GM19395 (cell line): ENCODE data around the gene SPATA31C2.
"Not testable (repeated sequence)": the region's sequence is repeated elsewhere in the genome, so short reads cannot be mapped to it uniquely, and the experiment has no call there.

Experiments
- ATAC-seq: cut with Tn5 transposase; IDR thresholded peaks from one replicate; pipeline ENCODE4 v1.9.1; 2021; ENCODE audit warnings: mild to moderate bottlenecking, moderate library complexity; ENCODE audit not compliant: unreplicated experiment

Gene SPATA31C2

GRCh38 chr9:88138375-88138774 is at the start of gene SPATA31C2:
Gene SPATA31C2, minus strand, starts transcription at chr9:88138475. Its CDS starts 29 bp downstream, at chr9:88138446.
- ATAC-seq = not testable (repeated sequence)

DNA sequence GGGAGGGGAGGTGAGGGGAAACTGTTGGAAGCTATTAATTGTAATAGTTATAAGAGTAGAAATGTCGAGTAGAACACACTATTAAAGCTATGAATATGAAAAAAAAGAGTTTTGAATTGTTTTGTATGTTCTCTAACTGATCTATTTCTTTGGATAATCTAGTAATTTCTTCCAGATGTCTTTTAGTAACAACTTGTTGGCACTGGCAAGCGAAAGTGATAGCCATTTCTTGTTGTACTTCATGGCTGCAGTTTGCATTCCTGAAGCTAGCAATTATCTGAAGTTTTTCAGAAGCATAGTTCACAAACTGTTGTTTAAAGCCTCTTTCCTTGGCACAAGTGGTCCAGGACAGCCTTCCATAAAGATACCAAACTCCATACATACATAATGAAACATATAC is 49.4 kb upstream of the SPATA31C2 start:
- no peak for ATAC-seq

GRCh38 chr9:88186495-88187110 is 48.3 kb upstream of the SPATA31C2 start:
- no peak for ATAC-seq

DNA sequence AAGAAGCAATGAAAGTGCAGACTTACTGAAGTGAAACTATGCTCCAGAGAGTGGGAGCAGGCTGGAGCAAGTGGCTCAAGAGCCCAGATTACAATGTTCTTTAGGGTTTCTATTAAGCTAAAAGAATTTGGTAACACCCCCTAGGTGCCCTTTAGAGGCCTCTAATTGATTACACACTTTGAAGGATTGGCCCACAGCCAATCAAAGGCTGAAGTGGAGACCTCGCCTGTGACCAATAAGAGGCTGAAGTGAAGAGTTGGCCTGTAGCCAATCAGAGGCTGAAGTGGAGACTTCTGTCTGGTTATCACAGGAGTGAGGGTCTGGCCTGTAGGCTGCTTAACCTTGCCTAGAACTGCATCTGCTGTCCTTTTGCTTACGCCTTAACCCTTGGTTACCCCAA is 46.7 kb upstream of the SPATA31C2 start:
- ATAC-seq = no peak

DNA sequence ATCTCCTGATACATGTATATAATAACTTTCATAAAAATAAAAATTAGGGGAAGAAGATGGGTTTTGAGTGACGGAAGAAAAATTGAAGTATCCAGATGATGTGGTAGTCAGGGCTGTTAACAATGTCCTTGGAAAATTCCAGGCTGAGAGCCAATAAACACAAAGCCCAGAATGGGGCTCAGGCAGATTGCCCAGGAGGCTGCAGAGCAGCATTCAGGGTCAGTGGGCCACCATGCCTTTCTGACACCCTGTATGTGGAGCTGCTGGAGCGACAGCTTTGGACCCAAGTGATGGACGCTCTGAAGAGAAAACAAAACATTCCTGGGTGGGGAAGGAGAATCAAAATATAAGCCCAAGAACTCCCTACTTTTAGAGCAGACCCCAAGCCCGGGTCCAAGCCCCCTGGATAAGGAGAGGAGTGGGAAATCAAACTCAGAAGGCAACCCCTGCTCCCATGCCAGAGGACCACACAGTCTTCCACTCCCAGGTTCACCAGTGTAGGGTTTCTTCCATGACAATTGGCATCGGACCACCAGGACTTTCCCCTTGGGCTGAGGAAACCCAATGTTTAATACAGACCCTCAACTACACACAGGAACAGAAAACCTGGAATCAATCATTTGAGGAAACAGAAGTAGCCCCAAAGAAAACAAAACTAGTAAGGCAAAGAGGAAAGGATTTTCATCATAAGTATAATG is 45.7 kb upstream of the SPATA31C2 start:
- no peak for ATAC-seq

DNA sequence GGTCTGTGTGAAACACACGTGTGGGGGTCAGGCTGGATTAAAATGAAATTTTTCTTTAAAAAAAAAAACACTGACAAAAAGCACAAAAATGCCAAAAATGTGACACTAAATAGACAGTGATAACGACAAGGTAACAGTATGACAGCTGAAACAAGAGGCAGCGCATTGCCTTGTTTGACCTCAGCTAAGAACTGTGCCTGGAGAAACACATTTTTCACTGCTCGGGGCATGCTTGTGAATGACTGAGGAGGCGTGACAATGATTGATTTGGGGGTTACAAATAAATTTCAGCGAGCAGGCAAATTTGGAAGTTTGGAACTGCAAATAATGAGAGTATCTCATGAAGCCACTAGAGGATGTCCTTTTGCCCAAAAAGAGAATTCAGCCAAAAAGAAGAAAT is 44.2 kb upstream of the SPATA31C2 start:
- no peak for ATAC-seq

- ATAC-seq = no peak
Measured at GRCh38 chr9:88180081-88180765, 41.9 kb upstream of the SPATA31C2 start.

GRCh38 chr9:88179062-88179521 is 40.8 kb upstream of the SPATA31C2 start:
- no peak for ATAC-seq

- ATAC-seq = no peak
Measured at GRCh38 chr9:88178641-88179040, 40.4 kb upstream of the SPATA31C2 start.

DNA sequence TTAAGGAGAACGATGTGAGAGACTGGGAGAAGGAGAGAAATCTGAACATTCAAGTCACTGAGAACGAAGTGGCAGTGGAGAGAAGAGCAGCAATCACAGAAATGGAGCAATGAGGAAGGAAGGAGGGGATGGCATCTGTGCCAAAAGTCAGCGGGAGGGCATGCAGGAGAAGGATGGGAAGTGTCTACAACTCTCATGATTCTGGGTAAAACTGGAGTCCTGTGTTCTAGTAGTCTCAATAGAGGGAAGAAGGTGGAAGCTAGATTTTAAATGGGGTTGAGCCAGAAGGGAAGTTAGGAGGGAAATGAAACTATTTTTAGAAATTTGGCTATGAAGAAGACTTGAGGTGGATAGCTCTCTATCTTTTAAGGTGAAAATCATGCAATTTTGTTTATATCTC is 39.1 kb upstream of the SPATA31C2 start:
- ATAC-seq = no peak

- ATAC-seq = no peak
Measured at GRCh38 chr9:88174324-88174723, 36.0 kb upstream of the SPATA31C2 start.

- ATAC-seq = no peak
Measured at GRCh38 chr9:88173378-88173999, 35.2 kb upstream of the SPATA31C2 start.

GRCh38 chr9:88169700-88170099 is 31.4 kb upstream of the SPATA31C2 start:
- no peak for ATAC-seq

- ATAC-seq = no peak
Measured at GRCh38 chr9:88168564-88168963, 30.3 kb upstream of the SPATA31C2 start.

- ATAC-seq = no peak
Measured at GRCh38 chr9:88166660-88167059, 28.4 kb upstream of the SPATA31C2 start.

DNA sequence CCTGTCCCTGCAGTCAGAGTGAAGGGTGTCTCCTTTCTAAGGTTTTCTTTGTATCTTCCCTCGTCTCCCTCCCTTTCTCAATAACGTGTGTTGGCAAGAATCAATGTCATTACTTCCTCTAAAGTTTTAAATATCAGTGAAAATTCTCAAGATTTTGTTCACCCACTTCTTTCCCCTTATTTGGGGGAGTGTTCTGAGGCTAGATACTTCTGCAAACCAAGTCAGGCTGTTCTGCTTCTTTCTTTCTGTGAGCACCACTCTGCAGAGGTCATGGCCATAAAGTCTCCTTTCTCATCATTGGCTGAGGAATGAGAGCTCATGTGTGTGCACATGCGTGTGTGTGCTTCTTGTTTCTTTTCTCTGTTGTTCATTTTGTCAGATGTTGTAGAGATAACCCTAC is 26.6 kb upstream of the SPATA31C2 start:
- ATAC-seq = no peak

DNA sequence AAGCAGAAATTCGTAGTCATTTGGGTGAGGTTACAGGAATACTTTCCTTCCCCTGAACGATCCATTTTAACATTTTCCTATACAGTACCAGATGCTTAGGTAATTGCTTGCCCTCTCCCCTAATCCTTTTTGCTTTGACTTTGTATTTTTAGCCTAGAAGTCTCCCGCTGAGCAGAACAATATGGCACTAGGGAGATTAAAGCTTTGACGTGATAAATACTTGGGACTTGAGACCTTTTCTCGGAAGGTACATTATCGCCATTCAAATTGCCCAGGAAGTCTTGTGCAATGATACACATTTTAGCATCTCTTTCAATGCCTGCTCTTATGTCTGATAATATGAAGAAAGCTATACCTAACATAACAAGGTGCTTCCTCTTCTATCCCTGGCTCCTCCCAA is 22.9 kb upstream of the SPATA31C2 start:
- no peak for ATAC-seq

DNA sequence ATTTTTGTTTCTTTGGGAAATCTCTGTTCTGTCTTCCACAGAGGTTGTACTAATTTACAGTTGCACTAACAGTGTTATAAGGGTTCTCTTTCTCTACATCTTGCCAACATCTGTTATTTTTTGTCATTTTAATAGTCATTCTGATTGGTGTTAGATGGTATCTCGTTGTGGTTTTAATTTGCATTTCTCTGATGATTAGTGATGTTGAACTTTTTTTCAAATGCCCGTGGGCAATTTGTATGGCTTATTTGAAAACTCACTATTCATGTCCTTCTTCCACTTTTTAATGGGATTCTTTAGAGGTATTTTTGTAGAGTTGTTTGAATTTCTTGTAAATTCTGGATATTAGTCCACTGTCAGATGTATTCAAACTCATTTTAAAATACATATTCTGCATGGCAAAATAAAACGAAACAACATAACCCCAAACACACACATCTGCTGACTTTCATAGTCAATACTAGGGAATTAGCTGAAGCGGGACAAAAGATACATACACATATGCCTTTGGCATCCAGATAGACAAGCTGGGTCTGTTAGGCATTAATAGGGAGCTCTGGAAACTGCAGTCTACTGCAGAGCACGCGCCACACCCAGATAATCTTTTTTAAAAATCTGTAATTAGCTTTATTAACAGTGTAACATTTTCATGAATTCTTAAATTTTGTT is 5.8 kb upstream of the SPATA31C2 start:
- no peak for ATAC-seq

DNA sequence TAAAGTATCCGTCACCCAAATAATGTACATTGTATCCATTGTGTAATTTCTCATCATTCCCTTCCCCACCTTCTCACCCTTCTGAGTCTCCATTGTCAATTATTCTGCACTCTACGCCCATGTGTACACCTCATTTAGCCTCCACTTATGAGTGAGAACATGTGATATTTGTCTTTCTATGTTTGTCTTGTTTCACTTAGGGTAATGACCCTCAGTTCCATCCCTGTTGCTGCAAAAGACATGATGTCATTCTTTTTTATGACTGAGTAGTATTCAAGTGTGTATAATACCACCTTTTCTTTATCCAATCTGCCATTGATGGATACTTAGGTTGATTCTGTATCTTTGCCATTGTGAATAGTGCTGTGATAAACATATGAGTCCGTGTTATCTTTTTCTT is 4.9 kb upstream of the SPATA31C2 start:
- no peak for ATAC-seq

DNA sequence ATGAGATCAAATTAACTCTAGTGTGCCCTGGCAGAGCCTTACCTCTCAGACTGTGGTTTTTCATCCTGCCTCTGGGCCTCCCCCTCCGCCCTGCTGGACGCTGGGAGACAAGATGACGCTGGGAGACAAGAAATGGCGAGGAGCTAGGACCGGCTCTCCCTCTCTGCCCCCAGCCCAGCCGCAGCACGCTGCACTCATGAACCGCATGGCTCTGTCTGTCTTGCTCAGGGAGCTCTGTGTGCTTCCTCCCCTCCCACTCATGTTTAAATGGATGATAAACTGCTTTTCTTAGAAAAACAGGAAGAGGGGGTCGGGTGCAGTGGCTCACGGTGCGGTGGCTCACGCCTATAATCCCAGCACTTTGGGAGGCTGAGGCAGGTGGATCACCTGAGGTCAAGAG is 4.7 kb downstream of the SPATA31C2 start:
- ATAC-seq = not testable (repeated sequence)

- not testable (repeated sequence) for ATAC-seq
Measured at GRCh38 chr9:88129556-88129955, 8.7 kb downstream of the SPATA31C2 start.
